HUDEP-2 (cell line): Measurements from ENCODE around the gene ATXN1.

Experiments used
- DNase-seq, 76 experiments: peaks; one replicate each; lab custom pipeline; 2025; ENCODE audit not compliant: unreplicated experiment in 76 of 76; lab: John Stamatoyannopoulos, UW

ATXN1 gene

GRCh38 chr6:16306334-16306733 is 454.9 kb downstream of the ATXN1 start:
- no peak for DNase-seq

GRCh38 chr6:16305788-16306187 is 455.5 kb downstream of the ATXN1 start:
- no peak for DNase-seq

- no peak for DNase-seq
Observed at GRCh38 chr6:16305246-16305725, 456.0 kb downstream of the ATXN1 start.

DNA sequence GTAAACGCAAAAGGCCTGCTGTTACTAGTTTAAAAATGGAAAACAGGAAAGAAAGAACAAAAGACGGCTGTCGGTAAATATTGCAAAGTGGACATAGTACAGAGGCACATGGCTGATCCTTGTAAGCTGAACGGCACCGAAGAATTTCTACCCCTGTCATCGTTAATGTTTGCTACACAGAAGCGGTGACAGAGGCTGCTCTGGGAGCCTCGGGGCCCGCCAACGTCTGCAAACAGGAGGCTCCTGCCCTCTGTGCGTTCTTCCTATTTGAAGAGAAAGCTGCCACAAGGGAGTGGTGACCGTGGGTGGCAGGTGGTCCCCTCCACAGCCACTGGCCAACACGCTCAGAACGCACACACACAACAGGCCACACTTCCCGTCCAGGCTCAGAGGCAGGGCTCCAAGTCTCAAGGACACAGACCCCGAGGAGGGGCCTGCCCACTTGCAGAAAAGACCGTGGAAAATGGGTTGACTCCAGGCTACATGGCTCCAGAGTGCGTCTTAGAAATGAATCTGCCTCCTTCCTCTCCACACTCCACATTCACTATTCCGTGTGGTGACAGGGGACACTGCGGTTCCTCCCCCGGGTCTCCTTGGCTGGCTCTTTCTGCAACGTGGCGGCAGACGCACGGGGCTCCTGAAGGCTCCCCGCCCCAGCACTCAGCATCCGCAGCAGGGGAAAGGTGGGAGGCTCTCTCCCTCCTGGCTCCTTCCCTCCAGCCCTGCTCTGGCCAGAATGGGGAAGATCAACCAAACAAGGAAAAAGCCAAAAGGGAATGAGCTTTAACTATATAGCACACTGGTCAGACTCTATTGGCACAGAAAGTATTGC is 458.3 kb downstream of the ATXN1 start:
- DNase-seq = peak in 1 of 76 experiments; percentile 40

GRCh38 chr6:16301511-16301910 is 459.7 kb downstream of the ATXN1 start:
- DNase-seq = peak in 1 of 76 experiments; percentile 14

- no peak for DNase-seq
Observed at GRCh38 chr6:16299861-16300260, 461.4 kb downstream of the ATXN1 start.

GRCh38 chr6:16296061-16296670 is 465.1 kb downstream of the ATXN1 start:
- no peak for DNase-seq

GRCh38 chr6:16295471-16295870 is 465.8 kb downstream of the ATXN1 start:
- no peak for DNase-seq

GRCh38 chr6:16295060-16295459 is 466.2 kb downstream of the ATXN1 start:
- no peak for DNase-seq

DNA sequence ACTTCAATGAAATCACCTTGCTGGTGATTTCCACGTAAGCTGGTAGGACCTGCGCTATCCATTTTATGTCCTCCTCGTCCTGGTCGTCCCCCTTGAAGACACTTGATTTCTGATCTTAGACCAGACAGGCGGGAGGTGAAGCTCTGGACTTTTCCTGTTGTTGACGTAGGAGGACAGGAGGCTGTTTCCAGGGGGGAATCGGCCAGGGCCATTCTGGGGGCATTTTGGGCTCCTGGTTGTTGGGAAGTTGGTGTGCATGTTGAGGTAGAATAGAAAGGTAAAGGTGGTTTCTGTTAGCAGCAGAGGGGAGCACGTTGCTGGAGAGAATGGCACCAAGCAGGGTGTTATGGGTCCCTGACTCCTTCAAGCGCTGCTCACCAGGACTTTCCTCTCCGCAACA is 466.9 kb downstream of the ATXN1 start:
- no peak for DNase-seq

GRCh38 chr6:16292942-16293341 is 468.3 kb downstream of the ATXN1 start:
- DNase-seq = no peak

GRCh38 chr6:16292432-16292831 is 468.8 kb downstream of the ATXN1 start:
- DNase-seq = no peak

DNA sequence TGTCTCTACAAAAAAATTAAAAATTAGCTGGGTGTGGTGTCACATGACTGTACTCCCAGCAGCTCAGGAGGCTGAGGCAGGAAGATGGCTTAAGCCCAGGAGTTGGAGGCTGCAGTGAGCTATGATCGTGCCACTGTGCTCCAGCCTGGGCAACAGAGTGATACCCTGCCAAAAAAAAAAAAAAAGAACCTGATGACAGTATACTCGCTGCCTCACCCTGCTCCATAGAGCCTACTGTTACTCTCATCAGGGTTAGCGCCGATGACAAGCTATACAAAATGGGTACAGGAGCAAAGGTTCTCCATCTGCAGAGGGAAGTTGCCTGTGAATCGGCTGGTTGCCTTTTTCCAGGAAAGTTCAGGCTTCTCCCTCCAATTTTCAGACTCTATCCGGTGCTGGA is 469.5 kb downstream of the ATXN1 start:
- DNase-seq = no peak

DNA sequence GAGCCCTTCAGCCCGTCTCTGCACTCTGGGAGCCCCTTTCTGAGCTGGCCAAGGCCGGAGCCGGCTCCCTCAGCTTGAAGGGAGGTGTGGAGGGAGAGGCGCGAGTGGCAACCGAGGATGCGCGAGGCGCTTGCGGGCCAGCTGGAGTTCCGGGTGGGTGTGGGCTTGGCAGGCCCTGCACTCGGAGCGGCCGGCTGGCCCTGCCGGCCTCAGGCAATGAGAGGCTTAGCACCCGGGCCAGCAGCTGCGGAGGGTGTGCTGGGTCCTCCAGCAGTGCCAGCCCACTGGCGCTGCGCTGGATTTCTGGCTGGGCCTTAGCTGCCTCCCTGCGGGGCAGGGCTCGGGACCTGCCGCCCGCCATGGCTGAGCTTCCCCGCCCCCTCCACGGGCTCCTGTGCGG is 473.1 kb downstream of the ATXN1 start:
- DNase-seq = no peak

DNA sequence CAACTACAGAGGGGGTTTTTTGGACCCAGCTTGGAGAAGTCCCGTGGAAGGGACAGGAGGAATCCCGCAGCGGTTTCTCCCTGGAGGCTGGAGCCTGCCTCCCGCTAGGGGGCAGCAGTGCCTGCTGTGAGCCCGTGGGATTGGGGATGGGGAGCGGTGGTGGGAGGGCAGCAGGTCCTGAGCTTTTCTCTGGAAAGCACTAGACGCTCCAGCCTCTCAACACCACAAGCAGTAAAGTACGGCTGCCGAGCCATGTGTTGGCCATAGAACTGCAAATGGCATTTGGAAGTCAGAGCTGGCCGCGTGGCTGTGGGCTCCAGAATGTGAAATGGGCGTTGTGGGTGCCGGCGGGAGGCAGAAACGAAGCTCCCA is 475.1 kb downstream of the ATXN1 start:
- no peak for DNase-seq

DNA sequence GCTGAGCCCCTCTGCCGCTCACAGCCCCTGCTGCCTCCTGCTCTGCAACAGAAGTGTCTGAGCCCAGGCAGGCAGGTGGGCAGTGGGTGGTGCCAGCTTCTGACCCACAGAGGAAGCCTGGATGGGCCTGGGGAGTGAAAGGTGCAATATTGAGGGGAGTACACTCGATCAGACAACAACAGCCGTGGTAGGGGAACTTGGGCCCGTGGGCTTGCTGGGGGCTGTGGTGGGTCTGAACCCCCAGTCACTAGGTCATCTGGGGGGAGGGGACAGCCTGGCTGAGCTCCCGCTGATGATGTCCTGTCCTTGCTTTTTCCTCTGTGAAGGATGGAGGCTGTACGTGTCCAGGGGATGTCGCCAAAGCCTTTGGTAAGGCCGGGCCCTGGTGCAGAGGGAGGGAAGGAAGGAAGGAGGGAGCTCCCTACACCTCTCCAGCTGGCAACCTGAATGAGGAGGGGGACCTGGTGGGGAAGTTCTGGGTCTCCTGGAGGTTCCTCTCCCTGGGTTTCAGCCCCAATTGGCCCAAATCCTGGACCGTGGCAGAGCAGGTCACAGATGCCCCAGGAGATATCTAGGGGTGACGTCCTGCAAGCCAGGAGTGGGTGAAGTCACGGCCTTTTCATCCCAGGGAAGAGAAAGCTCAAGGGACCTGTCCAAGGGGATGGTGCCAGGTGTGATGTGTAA is 475.7 kb downstream of the ATXN1 start:
- no peak for DNase-seq

DNA sequence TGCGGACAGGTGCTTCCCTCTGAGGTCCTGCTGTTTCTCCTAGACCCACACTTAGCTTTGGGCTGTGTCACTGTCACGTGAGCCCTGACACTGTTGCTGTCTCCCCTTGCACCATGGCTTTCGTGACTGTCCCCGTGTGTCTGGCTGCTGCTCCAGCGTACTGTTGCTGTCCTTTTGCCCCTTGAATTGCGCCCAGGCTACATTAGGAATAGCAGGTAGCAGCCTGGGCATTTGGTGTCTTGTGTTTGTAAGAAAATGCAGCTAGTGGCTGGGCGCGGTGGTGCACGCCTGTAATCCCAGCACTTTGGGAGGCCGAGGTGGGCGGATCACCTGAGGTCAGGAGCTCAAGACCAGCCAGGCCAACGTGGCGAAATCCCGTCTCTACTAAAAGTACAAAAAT is 476.8 kb downstream of the ATXN1 start:
- DNase-seq = no peak

GRCh38 chr6:16282370-16282769 is 478.9 kb downstream of the ATXN1 start:
- DNase-seq = no peak

DNA sequence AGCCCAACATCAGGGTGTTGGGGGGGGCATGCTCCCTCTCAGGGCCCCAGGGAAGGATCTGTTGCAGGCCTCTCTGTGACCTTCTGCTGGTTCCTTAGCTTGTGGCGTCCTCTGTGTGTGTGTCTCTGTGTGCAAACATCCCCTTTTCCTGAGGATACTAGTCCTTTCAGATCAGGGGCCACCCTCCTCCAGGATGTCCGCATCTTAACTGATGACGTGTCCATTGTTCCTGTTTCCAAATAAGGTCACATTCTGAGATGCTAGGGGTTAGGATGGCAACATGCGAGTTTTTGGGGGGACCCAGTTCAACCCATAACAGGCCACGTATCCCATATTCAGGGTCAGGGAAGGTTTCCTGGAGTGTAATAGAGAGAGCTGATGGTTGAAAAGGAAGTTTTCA is 482.0 kb downstream of the ATXN1 start:
- no peak for DNase-seq

DNA sequence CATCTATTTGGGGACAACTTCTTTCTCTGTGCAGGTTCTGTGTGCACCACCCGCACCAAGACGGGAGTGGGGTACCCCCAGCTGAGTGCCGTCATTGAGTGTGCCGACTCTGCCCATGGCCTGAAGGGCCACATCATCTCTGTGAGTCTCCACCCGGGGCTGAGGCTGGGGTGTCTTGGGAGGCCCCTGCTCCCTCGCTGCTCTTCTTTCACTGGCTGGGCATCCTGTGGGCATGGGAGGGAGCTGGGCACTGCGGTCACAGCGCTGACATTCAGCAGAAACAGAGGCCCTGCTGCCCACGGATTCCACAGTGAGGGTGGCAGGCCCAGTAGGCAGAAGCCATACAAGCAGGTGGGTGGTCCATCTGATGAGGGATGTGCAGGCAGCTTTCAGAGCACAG is 482.5 kb downstream of the ATXN1 start:
- no peak for DNase-seq

- no peak for DNase-seq
Observed at GRCh38 chr6:16278048-16278724, 483.1 kb downstream of the ATXN1 start.
